ENCODE results near the gene ANKUB1.
"Not testable (repeated sequence)": the region's sequence is repeated elsewhere in the genome, so short reads cannot be mapped to it uniquely, and the experiment has no call there.

The ANKUB1 gene

GRCh38 chr3:149792452-149793270 is at the start of gene ANKUB1:
TSS of gene ANKUB1 (minus strand) at chr3:149792554. CDS start at chr3:149792366, 188 bp downstream.
- DNase-seq (ENCODE audit: low spot score) = no peak

GRCh38 chr3:149839896-149840295 is 47.5 kb upstream of the ANKUB1 start:
- DNase-seq (ENCODE audit: low spot score) = no peak

- DNase-seq (ENCODE audit: low spot score) = not testable (repeated sequence)
Observed at GRCh38 chr3:149839469-149839868, 47.1 kb upstream of the ANKUB1 start.

- not testable (repeated sequence) for DNase-seq (ENCODE audit: low spot score)
Observed at GRCh38 chr3:149838491-149838890, 46.1 kb upstream of the ANKUB1 start.

- no peak for DNase-seq (ENCODE audit: low spot score)
Observed at GRCh38 chr3:149833241-149833640, 40.9 kb upstream of the ANKUB1 start.

DNA sequence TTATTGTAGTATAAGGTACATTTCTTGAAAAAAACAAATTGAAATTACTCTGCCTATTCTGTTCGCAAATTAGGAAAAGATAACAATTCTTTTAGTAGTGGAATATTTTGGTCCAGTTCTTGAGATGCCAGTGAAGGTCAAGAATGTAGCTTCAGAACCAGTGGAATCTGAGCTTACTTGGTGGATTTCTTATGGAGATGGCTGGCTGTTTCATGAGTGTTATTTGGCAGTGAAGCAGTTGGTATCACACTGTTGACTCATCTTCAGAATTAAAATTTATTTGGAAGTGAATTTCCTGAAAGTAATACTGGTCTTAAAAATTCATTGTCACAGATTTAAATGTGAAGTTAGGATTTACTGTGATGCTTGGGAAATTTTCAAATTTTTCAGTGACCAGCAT is 39.7 kb upstream of the ANKUB1 start:
- DNase-seq (ENCODE audit: low spot score) = no peak

GRCh38 chr3:149831321-149831720 is 39.0 kb upstream of the ANKUB1 start:
- DNase-seq (ENCODE audit: low spot score) = no peak

- no peak for DNase-seq (ENCODE audit: low spot score)
Observed at GRCh38 chr3:149830902-149831301, 38.5 kb upstream of the ANKUB1 start.

GRCh38 chr3:149829631-149830030 is 37.3 kb upstream of the ANKUB1 start:
- not testable (repeated sequence) for DNase-seq (ENCODE audit: low spot score)

DNA sequence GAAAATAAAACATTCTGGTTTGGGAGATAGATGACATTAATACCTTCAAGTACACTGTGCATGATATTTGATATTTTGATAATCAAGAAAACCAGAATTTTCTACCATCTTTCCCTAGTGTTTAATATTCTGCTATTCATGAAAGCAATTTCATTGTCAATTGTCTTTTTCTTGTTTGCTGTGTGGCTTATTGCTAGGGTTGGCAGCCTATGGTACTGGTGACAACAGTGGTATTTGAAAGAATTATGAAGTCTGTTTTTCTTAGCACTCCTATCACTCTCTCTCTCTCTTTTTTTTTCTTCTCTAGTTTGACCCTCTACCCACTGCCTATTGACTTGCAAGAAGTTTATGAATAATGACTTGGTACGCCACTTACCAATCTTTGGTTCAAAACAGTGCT is 36.0 kb upstream of the ANKUB1 start:
- DNase-seq (ENCODE audit: low spot score) = no peak

- DNase-seq (ENCODE audit: low spot score) = no peak
Observed at GRCh38 chr3:149826636-149827035, 34.3 kb upstream of the ANKUB1 start.

- DNase-seq (ENCODE audit: low spot score) = no peak
Observed at GRCh38 chr3:149820183-149820582, 27.8 kb upstream of the ANKUB1 start.

DNA sequence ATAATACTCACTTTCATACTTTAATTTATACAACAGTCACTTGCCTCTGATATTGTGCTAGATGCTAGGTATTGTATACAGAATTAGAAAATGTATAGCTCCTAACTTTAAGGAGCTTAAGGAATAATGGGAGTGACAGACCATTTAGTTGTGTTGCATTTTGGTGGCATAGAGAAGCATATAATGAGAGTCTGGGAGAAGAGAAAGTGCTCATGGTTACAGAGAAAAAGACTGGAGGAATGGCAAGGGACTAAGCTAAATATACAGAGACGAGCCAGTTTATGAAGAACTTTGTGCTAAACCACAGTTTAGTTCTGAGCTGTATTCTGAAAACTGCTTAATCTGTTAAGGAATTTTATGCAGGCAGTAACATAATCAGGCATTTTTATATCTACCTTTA is 27.1 kb upstream of the ANKUB1 start:
- DNase-seq (ENCODE audit: low spot score) = no peak

- DNase-seq (ENCODE audit: low spot score) = peak; percentile 34
Observed at GRCh38 chr3:149816986-149817385, 24.6 kb upstream of the ANKUB1 start.

DNA sequence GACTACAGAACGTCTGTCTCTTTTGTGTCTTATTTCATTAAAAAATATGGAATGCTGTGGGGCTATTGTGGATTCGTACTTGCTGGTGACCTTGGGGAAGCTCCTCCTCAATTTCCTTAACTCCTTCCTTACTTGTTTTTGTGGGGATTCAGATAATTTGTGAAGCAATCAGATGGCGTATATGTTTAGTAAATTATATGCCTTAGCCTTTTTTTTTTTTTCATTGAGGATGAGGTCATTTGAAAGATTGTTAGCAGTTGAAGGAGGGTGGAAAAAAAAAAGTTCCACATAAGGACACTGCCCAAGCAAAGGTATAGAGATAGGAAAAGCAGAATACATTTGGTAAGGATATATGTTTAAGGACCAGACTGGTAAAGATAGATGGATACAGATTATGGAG is 24.0 kb upstream of the ANKUB1 start:
- DNase-seq (ENCODE audit: low spot score) = no peak

GRCh38 chr3:149815728-149816127 is 23.4 kb upstream of the ANKUB1 start:
- no peak for DNase-seq (ENCODE audit: low spot score)

GRCh38 chr3:149815321-149815720 is 23.0 kb upstream of the ANKUB1 start:
- no peak for DNase-seq (ENCODE audit: low spot score)

- DNase-seq (ENCODE audit: low spot score) = peak; percentile 68
Observed at GRCh38 chr3:149813367-149814281, 21.3 kb upstream of the ANKUB1 start.

GRCh38 chr3:149812606-149813366 is 20.4 kb upstream of the ANKUB1 start, which contains the start of gene RNF13:
TSS of gene RNF13 (plus strand) at chr3:149813215. CDS start at chr3:149846027, 32,812 bp downstream.
- DNase-seq (ENCODE audit: low spot score) = peak; percentile 90

DNA sequence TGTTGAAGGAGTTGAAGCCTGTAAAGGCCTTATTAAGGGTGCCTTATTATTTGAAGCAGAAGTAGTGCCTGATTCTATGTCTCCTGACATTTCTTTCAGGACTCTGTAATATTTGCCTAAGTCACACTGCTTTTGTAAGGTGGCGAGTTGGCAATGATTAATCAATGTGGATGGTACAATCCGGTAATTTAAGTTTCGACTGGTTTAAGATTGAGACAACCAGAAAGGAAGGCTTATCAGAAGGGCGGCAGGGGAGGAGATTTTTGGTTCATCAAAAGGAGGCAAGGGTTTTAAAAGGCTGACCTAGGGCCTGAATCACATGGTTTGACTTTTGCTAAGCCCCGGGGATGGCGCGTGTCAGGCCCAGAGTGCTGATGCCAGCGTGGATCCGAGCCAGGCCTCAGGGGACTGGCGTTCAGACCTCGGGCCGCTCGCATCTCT is 19.8 kb upstream of the ANKUB1 start:
- DNase-seq (ENCODE audit: low spot score) = no peak

DNA sequence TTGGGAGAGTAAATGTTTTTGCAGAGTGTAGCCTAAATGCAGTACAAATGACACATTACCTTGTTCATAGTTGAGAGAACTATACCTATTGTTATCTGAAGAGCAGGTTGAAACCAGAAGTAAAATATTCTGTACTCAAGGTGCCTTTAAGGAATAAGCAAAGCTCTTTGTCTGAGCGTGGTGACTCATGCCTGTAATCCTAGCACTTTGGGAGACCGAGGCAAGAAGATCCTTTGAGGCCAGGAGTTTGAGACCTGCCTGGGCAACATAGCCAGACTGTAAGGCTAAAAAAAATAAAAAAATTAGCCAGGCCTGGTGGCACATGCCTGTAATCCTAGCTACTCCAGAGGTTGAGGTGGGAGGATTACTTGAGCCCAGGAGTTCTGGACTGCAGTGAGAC is 18.5 kb upstream of the ANKUB1 start:
- DNase-seq (ENCODE audit: low spot score) = no peak

- DNase-seq (ENCODE audit: low spot score) = no peak
Observed at GRCh38 chr3:149809699-149810098, 17.3 kb upstream of the ANKUB1 start.

Data from RKO (cell line).